ENCODE measurements around the gene HNRNPK.

GRCh38 chr9:83996126-83996525 is 16.1 kb upstream of the HNRNPK start:
- no peak for TF ChIP-seq CTCF (conservative IDR thresholded peaks at IDR 0.05; ENCODE audit: low read depth, low read length)
- TF ChIP-seq POLR2A (IDR thresholded peaks at IDR 0.05; ENCODE audit: low read depth, low read length) = no peak
- TF ChIP-seq SMC3 (IDR thresholded peaks at IDR 0.05; ENCODE audit: low read depth, low read length) = no peak
- no peak for TF ChIP-seq RAD21 (IDR thresholded peaks at IDR 0.05; ENCODE audit: low read length)
- no peak for TF ChIP-seq RCOR1 (IDR thresholded peaks at IDR 0.05; ENCODE audit: insufficient replicate concordance, low read length)
- TF ChIP-seq FOS (IDR thresholded peaks at IDR 0.05; ENCODE audit: low read depth, low read length) = no peak
- TF ChIP-seq RFX5 (IDR thresholded peaks at IDR 0.05; ENCODE audit: low read depth, low read length) = no peak
- no peak for TF ChIP-seq MXI1 (IDR thresholded peaks at IDR 0.05; ENCODE audit: borderline replicate concordance, low read depth, low read length)
- no peak for TF ChIP-seq BHLHE40 (IDR thresholded peaks at IDR 0.05; ENCODE audit: low read depth, low read length)
- TF ChIP-seq CEBPB (IDR thresholded peaks at IDR 0.05; ENCODE audit: low read depth, low read length) = no peak
- TF ChIP-seq MAFK (IDR thresholded peaks at IDR 0.05; ENCODE audit: low read depth, low read length) = no peak
- TF ChIP-seq CHD1 (IDR thresholded peaks at IDR 0.05; ENCODE audit: low read depth, low read length) = no peak
- TF ChIP-seq NFE2L2 (IDR thresholded peaks at IDR 0.05; ENCODE audit: low read depth, low read length) = no peak

Measured in IMR-90 (cell line).